ENCODE data around the gene MYH10. TPM values are rescaled to one million over a fixed set of nuclear protein-coding genes. Genes with fewer than 3 reads are reported as not detected.

Gene MYH10
- total RNA-seq, 1 experiment from 2014 or later, result 74.0 TPM

GRCh38 chr17:8608001-8608400 is 22.5 kb downstream of the MYH10 start:
- no peak for TF ChIP-seq CTCF (IDR thresholded peaks at IDR 0.05; ENCODE audit: insufficient read depth in 1 of 2, low read depth in 1 of 2, low read length in 1 of 2, severe bottlenecking in 1 of 2, unreplicated experiment in 1 of 2)
- CTCF ChIA-PET, result interaction anchor here (0.5 kb wide), 1 partner anchor 695 kb away, joined by 3 read pairs; no protein-coding TSS in a partner anchor

GRCh38 chr17:8606401-8606800 is 24.1 kb downstream of the MYH10 start:
- Mint-ChIP-seq H3K4me1 (ENCODE audit: low read depth, unreplicated experiment) (peaks cover 13% of the 10 kb centered on the region), H3K27me3 (ENCODE audit: insufficient read depth, unreplicated experiment) (no peaks in the 10 kb centered on the region), H3K9me3 (ENCODE audit: unreplicated experiment) (no peaks in the 10 kb centered on the region), H3K27ac (ENCODE audit: unreplicated experiment) (no peak overlapping the region), H3K4me3 (ENCODE audit: unreplicated experiment) (no peak overlapping the region), H3K36me3 (ENCODE audit: insufficient read depth, unreplicated experiment) (peaks cover 15% of the 10 kb centered on the region)
- CTCF ChIA-PET, result no interaction called here
- intact Hi-C loops (cut with micrococcal nuclease; ENCODE audit: unreplicated experiment), result no loop called here
- H3K27me3 ChIP-seq (replicated peaks; ENCODE audit: control insufficient read depth, insufficient read depth, low read length), result no peaks in the 10 kb centered on the region
- no peaks in the 10 kb centered on the region for H3K9me3 ChIP-seq
- DNase-seq, result no peak
- no TSS peak for BruUV-seq (replicated peaks)
- TF ChIP-seq CTCF (IDR thresholded peaks at IDR 0.05; ENCODE audit: insufficient read depth in 1 of 2, low read depth in 1 of 2, low read length in 1 of 2, severe bottlenecking in 1 of 2, unreplicated experiment in 1 of 2), result no peak
- POLR2A ChIA-PET, result no interaction called here
- no peak overlapping the region for H3K4me3 ChIP-seq (ENCODE audit: low read depth, low read length)
- H3K4me1 ChIP-seq, result peaks cover 7% of the 10 kb centered on the region; the same call in 1 of the 2 replicates
- no peaks in the 10 kb centered on the region for H3K36me3 ChIP-seq (ENCODE audit: control insufficient read depth, insufficient read depth, low read length)

More at GRCh38 chr17:8608001-8608400, 22.5 kb downstream of the MYH10 start:
- peaks cover 8% of the 10 kb centered on the region; the same call in 1 of the 2 replicates for H3K4me1 ChIP-seq
- no peak overlapping the region for H3K27ac Mint-ChIP-seq (ENCODE audit: unreplicated experiment)
- intact Hi-C loops (cut with micrococcal nuclease; ENCODE audit: unreplicated experiment), result no loop called here
- DNase-seq, result no peak
- H3K36me3 Mint-ChIP-seq (ENCODE audit: insufficient read depth, unreplicated experiment), result peaks cover 10% of the 10 kb centered on the region
- POLR2A ChIA-PET, result no interaction called here
- no peak overlapping the region for H3K4me3 Mint-ChIP-seq (ENCODE audit: unreplicated experiment)
- H3K36me3 ChIP-seq (ENCODE audit: control insufficient read depth, insufficient read depth, low read length), result no peaks in the 10 kb centered on the region
- H3K4me3 ChIP-seq (ENCODE audit: low read depth, low read length), result no peak overlapping the region
- no peaks in the 10 kb centered on the region for H3K27me3 ChIP-seq (replicated peaks; ENCODE audit: control insufficient read depth, insufficient read depth, low read length)
- BruUV-seq (replicated peaks), result no TSS peak
- no peaks in the 10 kb centered on the region for H3K27me3 Mint-ChIP-seq (ENCODE audit: insufficient read depth, unreplicated experiment)
- H3K9me3 Mint-ChIP-seq (ENCODE audit: unreplicated experiment), result no peaks in the 10 kb centered on the region
- H3K4me1 Mint-ChIP-seq (ENCODE audit: low read depth, unreplicated experiment), result peaks cover 19% of the 10 kb centered on the region
- no peaks in the 10 kb centered on the region for H3K9me3 ChIP-seq

GRCh38 chr17:8602679-8603078 is 27.8 kb downstream of the MYH10 start:
- no peak for DNase-seq
- Mint-ChIP-seq H3K4me1 (ENCODE audit: low read depth, unreplicated experiment) (peaks cover 4% of the 10 kb centered on the region), H3K27me3 (ENCODE audit: insufficient read depth, unreplicated experiment) (no peaks in the 10 kb centered on the region), H3K4me3 (ENCODE audit: unreplicated experiment) (no peak overlapping the region), H3K36me3 (ENCODE audit: insufficient read depth, unreplicated experiment) (peaks cover 6% of the 10 kb centered on the region), H3K9me3 (ENCODE audit: unreplicated experiment) (no peaks in the 10 kb centered on the region), H3K27ac (ENCODE audit: unreplicated experiment) (no peak overlapping the region)
- H3K36me3 ChIP-seq (ENCODE audit: control insufficient read depth, insufficient read depth, low read length), result no peaks in the 10 kb centered on the region
- H3K27me3 ChIP-seq (replicated peaks; ENCODE audit: control insufficient read depth, insufficient read depth, low read length), result no peaks in the 10 kb centered on the region
- no TSS peak for BruUV-seq (replicated peaks)
- H3K4me3 ChIP-seq (ENCODE audit: low read depth, low read length), result no peak overlapping the region
- POLR2A ChIA-PET, result no interaction called here
- no peaks in the 10 kb centered on the region for H3K4me1 ChIP-seq
- CTCF ChIA-PET, result no interaction called here
- intact Hi-C loops (cut with micrococcal nuclease; ENCODE audit: unreplicated experiment), result no loop called here
- no peak for TF ChIP-seq CTCF (IDR thresholded peaks at IDR 0.05; ENCODE audit: insufficient read depth in 1 of 2, low read depth in 1 of 2, low read length in 1 of 2, severe bottlenecking in 1 of 2, unreplicated experiment in 1 of 2)
- H3K9me3 ChIP-seq, result no peaks in the 10 kb centered on the region
